Colon (tissue), 2 donors: ENCODE data around the gene PEX6.

ENCODE experiments used
- FAIRE-seq: peaks from 2 replicates; lab custom pipeline; 2012; peaks lifted over from hg19 to GRCh38; lab: Jason Lieb, UNC
- donor health status: control.
- donor health status: control.

PEX6 gene

DNA sequence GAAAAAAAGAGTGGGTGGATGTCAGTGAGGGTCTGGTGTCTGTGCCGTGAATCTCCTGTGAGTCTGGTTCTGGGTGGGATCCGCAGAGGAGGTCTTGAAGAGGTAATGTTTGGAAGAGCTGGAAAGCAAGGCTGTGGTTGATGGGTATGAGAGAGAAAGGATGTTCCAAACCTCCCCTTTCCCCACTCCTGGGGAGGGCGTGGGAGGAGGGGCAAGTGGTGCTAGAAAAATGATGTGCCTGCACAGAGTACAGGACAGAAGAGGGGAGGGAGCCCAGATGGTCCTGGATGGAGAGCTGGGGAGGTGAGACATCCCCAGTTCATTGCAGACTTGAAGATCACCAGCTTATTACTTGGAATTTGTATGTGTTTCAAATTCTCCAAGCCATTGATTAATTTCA is 46.6 kb downstream of the PEX6 start:
- no peak for FAIRE-seq

DNA sequence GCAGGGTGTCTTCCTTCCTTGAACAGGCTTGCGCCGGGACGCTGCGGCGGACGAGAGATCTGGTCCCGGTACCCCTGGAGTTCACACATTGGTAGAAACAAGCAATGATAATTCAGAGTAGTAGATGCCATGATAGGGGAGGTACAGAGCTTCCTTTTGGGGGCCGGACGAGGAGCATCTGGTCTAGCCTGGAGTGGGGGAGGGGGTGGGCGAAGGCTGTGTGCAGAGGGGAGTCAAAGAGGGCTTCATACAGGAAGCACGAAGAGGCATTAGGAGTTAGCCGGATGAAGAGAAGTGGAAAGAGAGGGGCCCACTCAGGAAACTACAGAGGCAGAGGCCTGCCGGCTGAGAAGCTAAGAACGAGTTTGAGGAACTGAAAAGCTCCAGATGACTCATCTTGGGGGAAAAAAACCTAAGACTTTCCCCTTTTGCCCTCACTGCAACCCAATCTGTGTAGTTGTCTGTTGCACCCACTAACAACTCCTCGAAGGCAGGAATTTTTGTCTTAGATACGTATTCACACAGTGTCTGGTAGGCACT is 49.1 kb downstream of the PEX6 start:
- no peak for FAIRE-seq

DNA sequence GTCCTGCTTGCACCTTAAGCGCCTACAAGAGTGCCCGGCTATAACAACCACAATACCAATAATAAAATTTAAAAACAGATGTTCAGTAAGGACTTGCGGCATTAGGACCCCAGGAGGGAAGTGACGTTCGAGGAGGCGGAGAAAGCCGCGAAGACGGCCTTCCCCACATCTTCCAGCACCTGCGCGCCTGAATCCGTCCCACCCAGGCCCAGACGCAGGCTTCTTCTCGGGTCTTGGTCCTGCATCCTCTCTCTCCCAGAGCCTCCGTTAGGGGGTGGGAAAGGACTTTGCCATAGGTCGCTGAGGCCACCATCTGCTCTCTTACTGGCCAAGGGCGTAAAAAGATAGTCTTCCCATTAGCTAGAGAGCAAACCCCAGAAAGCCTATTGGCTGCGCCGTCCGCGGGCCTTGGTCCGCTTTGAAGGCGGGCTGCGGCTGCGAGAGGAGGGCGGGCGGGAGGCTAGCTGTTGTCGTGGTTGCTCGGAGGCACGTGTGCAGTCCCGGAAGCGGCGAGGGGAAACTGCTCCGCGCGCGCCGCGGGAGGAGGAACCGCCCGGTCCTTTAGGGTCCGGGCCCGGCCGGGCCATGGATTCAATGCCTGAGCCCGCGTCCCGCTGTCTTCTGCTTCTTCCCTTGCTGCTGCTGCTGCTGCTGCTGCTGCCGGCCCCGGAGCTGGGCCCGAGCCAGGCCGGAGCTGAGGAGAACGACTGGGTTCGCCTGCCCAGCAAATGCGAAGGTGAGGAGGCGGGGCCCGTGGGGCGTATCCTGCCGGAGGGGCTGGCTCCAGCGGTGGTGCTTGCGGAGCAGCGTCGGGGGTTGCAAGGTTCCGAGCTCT is 49.8 kb downstream of the PEX6 start, which contains the start of gene CNPY3:
Gene CNPY3 (plus strand): TSS at position 495 of the 835 bp plus-strand sequence. CDS start 91 bp downstream, at position 586.
- FAIRE-seq, result no peak

DNA sequence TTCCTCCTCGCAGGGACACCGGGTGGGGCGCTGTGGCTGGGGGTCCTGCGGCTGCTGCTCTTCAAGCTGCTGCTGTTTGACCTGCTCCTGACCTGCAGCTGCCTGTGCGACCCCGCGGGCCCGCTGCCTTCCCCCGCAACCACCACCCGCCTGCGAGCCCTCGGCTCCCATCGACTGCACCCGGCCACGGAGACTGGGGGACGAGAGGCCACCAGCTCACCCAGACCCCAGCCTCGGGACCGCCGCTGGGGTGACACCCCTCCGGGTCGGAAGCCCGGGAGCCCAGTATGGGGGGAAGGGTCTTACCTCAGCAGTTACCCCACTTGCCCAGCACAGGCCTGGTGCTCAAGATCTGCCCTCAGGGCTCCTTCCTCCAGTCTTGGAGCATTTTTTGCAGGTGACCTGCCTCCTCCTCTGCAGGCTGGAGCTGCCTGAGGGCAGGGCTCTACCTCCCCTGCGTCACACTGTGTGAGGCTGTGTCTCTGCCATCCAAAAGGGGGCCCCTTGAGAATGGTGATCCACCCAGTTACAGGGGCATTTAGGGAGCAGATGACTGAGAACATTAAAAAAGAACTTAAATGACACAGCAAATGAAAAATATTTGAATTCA is 53.6 kb downstream of the PEX6 start:
- FAIRE-seq, result no peak

DNA sequence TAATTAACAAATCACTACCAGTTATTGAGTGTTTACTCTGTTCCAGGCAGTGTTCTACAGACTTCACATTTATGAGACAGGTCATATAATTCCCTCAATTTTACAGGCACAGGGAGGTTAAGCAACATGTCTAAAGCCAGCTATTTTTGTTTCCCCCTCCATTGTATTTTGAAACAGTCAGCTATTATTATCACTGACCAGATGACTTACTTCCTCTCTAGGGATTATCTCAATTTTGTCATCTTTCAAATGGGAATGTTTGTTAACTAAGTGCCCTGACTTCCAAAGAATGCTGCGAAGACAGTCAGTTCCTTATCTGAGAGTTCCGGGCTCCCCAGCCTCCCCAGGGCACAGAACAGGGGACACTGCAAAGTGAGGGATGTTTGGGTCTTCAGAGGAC is 55.3 kb downstream of the PEX6 start:
- no peak for FAIRE-seq

DNA sequence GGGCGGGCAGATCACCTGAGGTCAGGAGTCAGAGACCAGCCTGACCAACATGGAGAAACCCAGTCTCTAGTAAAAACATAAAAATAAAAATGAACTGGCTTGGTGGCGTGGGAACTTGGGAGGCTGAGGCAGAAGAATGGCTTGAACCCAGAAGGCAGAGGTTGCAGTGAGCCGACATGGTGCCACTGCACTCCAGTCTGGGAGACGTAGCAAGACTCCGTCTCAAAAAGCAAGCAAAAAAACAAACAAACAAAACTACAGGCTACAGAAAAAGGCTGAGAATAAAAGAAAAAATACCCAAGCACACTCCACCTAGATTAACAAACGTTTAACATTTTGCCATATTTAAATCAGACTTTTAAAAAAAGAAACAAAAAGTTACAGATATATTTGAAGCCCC is 57.2 kb downstream of the PEX6 start:
- no peak for FAIRE-seq

DNA sequence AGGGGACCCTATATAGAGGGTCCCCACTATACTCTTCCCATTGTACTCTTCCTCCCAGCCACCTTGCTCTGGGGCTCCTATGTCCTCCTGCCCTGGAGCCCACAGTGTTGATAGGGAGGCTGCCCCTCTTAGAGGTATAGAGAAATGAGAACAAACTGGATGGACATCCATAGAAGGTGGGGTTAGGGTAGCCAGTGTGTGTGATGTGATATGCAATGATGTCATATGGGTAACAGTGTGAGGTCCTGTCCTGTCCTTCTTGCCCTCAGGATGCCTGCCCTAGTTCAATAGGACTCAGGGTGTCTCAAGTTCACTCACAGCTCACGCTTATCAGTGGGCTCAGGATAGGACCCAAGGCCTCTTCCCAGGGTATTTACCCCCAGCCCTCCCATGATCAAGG is 62.7 kb downstream of the PEX6 start:
- FAIRE-seq, result no peak

DNA sequence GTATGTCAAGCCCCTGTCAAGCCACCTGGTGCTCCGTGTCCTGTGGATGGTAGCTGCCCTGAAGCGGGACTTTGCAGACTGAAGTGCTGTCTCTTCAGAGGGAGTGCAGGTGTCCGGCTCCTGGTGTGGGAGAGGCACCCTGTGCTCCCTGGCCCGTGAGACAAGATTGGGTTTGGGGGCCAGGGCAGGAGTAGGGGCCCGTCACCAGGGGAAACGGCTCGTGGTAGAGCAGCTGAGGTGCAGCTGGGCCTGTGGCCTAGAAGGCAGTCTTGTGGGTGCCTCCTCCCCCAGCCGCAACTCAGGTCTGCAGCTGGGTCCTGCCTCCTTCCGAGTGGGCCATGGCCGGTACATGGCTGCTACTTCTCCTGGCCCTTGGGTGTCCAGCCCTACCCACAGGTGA is 63.2 kb downstream of the PEX6 start, which contains the start of gene PTCRA:
Gene PTCRA (plus strand): TSS at position 322 of the 400 bp plus-strand sequence. CDS start 17 bp downstream, at position 339.
- no peak for FAIRE-seq

DNA sequence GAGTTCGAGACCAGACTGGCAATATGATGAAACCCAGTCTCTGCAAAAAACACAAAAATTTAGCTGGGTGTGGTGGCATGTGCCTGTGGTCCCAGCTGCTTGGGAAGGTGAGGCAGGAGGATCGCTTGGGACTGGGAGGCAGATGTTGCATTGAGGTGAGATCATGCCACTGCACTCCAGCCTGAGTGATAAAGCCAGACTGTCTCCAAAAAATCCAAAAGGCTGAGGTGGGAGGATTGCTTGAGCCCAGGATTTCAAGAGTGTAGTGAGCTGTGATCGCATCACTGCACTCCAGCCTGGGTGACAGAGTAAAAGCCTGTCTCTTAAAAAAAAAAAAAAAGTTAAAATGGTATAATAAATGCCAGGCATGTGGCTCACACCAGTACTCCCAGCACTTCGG is 64.4 kb downstream of the PEX6 start:
- FAIRE-seq, result no peak
